OCI-M2 (cell line): ENCODE data around the gene CYP2A7.
"Not testable (repeated sequence)": the region's sequence is repeated elsewhere in the genome, so short reads cannot be mapped to it uniquely, and the experiment has no call there.

ENCODE experiments used
- DNase-seq: peaks from one replicate; lab custom pipeline; 2025; ENCODE audit not compliant: unreplicated experiment; lab: John Stamatoyannopoulos, UW

CYP2A7 gene, protein sequence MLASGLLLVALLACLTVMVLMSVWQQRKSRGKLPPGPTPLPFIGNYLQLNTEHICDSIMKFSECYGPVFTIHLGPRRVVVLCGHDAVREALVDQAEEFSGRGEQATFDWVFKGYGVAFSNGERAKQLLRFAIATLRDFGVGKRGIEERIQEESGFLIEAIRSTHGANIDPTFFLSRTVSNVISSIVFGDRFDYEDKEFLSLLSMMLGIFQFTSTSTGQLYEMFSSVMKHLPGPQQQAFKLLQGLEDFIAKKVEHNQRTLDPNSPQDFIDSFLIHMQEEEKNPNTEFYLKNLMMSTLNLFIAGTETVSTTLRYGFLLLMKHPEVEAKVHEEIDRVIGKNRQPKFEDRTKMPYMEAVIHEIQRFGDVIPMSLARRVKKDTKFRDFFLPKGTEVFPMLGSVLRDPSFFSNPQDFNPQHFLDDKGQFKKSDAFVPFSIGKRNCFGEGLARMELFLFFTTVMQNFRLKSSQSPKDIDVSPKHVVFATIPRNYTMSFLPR

DNA sequence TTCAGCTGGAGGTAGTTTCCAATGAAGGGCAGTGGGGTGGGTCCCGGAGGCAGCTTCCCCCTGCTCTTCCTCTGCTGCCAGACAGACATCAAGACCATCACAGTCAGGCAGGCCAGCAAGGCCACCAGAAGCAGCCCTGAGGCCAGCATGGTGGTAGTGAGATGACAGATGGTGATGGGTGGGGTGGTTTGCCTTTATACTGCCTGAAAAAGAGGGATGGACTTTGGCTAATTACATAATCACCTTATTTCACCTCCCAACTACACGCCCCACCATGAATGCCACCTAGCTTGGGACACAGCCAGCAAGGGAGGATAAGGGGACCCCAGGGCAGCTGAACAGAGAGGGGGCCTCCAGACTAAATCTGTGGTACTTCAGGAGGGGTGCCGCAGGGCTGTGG lies at the start of gene CYP2A7:
TSS of gene CYP2A7 (minus strand) at position 170 of the 400 bp plus-strand sequence. CDS start at position 149, 21 bp downstream.
- DNase-seq: not testable (repeated sequence)

DNA sequence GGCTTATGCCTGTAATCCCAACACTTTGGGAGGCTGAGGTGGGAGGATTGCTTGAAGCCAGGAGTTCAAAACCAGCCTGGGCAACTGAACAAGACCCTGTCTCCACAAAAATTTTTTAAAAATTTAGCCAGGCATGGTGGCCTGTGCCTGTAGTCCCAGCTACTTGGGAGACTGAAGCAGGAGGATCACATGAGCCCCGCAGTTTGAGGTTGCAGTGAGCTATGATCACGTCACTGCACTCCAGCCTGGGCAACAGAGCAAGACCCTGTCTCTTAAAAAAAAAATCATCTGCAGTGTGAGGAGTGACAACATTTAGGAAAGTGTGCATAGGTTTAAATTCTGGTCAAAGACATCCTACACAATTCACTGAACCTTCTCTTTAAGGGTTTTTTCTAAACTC lies 48.8 kb upstream of the CYP2A7 start:
- DNase-seq: not testable (repeated sequence)

DNA sequence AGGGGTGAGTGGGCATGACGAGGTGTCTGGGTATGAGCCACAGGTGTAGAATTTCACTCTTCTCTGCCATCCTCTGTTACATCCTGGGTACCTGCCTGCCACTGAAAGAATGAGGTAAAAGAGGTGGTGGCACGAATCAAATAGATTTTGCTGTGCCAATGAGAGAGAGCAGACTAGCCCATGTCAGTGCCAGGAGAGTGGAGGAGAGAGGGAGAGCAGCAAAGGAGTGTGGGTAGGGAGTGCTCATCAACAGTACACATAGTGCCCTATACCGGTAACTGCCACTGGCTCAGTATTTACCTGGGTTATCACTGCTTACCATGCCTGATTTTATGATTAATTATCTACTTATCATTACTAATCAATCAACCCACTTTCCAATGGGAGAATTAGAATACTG lies 47.9 kb upstream of the CYP2A7 start:
- DNase-seq: not testable (repeated sequence)

DNA sequence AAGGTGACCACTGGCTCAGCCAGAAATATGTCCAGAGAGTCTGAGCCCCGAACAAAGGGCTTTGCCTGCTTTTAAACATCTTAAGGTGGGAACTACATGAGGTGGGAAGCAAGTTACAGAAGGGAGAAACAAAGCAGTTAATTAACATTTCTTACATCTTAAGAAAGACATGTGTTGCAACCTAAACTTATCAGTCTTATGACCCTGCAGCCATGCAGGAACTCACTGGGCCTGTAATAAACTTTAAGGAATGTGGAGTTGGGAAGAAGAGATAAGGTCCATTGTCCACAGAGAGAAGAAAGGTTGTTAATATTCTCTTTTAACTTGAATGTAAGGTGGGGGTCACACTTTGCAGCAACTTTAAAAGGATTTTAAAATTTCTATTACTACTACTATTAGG lies 46.8 kb upstream of the CYP2A7 start:
- no peak for DNase-seq

DNA sequence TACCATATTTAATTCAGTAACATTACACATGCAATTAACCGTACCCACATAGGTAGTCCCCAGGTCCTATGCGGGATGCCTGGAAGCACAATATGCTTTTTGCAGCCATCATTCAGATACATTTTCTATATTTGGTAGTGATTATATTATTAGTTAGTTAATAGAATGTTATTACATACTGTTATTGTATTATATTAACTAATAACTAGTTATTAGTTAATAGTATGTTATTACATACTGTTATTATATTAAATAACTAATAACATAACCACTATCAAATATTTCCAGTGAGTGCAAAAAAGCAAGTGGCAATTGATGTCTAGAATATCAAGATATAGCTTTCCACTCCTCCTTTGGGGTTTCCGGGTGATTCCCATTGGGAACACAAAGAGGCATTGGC lies 45.5 kb upstream of the CYP2A7 start:
- DNase-seq: no peak

DNA sequence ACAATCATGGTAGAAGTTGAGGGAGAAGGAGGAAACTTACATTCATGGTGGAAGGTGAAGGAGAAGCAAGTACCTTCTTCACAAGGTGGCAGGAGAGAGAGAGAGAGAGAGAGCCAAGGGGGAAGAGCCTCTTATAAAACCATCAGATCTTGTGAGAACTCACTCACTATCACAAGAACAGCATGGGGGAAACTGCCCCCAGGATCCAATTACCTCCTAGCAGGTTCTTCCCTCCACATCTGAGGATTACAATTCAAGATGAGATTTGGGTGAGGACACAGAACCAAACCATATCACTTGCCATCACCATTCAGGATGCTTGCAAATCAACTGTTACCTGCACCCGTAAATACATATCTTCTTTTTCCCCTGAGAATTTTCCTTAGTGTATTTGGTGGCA lies 44.2 kb upstream of the CYP2A7 start:
- DNase-seq: not testable (repeated sequence)

DNA sequence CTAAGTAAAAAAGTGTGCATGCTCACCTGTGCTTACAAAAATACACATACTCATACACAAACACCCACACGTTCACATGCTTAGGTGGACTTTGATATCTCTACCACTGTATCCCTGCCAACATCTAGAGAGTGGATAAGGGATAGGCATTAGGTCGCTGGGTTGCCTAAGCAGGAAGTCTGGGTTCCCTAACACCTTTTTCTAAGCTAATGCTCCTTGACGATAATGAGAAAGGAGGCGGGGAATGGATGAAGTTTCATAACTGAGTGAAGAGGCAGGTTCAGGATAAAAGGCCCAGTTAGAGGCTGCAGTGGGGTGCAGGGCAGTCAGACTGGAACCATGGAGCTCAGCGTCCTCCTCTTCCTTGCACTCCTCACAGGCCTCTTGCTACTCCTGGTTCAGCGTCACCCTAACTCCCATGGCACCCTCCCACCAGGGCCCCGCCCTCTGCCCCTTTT lies 41.9 kb upstream of the CYP2A7 start:
- no peak for DNase-seq

DNA sequence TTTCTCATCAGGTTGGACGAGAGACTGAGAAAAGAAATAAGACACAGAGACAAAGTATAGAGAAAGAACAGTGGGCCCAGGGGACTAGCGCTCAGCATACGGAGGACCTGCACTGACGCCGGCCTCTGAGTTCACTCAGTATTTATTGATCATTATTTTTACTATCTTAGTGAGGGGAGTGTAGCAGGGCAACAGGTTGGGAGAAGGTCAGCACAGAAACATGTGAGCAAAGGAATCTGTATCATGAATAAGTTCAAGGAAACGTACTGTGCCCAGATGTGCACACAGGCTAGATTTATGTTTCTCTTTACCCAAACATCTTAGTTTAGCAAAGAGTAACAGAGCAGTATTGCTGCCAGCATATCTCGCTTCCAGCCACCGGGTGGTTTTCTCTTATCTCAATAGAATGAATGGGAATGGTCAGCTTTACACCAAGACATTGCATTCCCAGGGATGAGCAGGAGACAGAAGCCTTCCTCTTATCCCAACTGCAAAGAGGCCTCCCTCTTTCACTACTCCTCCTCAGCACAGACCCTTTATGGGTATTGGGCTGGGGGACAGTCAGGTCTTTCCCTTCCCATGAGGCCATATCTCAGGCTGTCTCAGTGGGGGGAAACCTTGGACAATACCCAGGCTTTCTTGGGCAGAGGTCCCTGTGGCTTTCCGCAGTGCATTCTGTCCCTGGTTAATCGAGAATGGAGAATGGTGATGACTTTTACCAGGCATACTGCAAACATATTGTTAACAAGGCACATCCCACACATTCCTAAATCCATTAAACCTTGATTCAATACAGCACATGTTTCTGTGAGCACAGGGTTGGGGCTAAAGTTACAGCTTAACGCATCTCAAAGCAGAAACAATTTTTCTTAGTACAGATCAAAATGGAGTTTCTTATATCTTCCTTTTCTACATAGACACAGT lies 40.5 kb upstream of the CYP2A7 start:
- not testable (repeated sequence) for DNase-seq

DNA sequence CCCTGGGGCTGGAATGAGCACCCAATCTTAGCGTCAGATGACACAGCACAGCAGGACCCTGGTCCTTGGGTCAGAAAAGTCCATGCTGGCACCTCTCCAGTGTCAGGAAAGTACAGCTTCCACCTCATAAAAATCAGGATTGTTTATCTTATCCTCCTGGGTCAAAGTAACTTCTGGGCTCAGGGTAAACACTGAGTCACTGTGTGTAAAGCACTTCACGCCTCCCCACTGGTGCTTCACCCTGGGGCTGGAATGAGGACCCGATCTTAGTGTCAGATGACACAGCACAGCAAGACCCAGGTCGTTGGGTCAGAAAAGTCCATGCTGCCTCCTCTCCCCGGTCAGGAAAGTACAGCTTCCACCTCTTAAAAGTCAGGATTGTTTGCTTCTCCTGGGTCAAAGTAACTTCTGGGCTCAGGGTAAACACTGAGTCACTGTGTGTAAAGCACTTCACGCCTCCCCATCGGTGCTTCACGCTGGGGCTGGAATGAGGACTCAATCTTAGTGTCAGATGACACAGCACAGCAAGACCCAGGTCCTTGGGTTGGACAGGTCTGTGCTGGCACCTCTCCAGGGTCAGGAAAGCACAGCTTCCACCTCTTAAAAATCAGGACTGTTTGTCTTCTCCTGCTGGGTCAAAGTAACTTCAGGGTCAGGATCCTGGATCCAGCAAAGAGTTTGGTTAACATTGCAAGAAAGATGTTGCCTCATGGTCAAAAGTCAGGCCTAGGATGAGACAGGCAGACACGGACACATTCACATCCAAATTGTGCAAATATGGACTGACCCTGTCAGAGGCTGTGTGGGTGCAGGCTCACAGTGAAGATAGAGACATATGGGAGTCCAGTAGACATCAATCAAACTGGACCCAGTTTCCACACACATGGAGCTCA lies 39.2 kb upstream of the CYP2A7 start:
- DNase-seq: no peak

DNA sequence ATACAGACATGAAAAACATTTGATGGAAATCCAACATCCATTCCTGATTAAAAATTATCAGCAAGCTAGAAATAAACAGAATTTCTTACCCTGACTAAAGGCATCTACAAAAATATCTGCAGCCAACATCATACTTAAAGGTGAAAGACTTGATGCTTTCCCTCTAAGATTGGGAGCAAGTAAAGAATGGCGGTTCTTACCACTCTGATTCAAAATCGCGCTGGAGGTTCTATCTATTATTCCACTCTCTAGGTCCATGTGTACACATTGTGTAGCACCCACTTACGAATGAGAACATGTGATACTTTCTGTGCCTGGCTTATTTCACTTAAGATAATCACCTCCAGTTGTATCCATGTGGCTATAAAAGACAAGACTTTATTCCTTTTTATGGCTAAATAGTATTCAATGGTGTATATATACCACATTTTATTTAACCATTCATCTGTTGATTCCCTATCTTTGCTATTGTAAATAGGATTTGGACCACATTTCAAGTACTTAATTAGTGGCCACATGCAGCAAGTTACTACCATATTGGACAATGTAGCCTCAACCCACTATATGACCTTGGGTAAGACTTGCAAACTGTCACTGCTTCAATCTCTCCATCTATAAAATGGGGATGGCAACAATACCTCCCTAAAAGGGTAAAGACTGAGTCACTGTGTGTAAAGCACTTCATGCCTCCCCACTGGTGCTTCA lies 38.4 kb upstream of the CYP2A7 start:
- no peak for DNase-seq

DNA sequence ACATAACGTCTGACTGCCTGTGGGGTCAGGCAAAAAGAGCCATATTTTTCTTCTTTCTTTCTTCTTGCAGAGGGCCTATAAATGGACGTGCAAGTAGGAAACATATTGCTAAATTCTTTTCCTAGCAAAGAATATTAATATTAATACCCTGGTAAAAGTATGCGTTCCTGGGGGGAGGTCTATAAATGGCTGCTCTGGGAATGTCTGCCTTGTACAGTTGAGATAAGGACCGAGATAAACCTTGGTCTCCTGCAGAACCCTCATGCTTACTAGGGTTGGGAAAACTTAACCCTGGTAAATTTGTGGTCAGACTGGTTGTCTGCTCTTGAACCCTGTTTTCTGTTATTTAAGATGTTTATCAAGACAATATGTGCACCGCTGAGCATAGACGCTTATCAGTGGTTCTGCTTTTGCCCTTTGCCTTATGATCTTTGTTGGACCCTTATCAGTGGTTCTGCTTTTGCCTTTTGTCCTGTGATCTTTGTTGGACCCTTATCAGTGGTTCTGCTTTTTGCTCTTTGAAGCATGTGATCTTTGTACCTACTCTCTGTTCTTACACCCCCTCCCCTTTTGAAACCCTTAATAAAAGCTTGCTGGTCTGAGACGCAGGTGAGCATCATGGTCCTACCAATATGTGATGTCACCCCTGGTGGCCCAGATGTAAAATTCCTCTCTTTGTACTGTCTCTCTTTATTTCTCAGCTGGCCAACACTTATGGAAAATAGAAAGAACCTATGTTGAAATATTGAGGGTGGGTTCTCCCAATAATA lies 37.7 kb upstream of the CYP2A7 start:
- not testable (repeated sequence) for DNase-seq

DNA sequence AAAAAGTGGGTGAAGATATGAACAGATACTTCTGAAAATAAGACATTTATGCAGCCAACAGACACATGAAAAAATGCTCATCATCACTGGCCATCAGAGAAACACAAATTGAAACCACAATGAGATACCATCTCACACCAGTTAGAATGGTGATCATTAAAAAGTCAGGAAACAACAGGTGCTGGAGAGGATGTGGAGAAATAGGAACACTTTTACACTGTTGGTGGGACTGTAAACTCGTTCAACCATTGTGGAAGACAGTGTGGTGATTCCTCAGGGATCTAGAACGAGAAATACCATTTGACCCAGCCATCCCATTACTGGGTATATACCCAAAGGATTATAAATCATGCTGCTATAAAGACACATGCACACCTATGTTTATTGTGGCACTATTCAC lies 36.3 kb upstream of the CYP2A7 start:
- not testable (repeated sequence) for DNase-seq

DNA sequence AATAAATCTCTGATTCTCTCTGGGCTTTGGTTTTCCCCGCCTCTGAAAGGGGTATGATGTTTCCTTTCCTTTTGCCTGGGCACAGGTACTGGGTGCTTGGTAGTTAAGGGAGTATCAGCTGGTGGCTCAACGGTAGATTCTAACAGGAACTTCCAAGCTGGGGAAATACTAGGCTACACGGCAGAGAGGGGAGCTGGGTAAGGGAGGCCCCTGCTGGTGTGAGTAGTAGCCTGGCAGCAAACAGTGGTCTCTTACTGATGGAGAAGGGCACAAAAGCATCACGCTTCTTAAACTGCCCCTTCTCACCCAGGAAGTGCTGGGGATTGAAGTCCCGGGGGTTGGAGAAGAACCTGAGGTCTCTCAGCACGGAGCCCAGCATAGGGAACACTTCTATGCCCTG lies 26.9 kb upstream of the CYP2A7 start:
- DNase-seq: no peak

DNA sequence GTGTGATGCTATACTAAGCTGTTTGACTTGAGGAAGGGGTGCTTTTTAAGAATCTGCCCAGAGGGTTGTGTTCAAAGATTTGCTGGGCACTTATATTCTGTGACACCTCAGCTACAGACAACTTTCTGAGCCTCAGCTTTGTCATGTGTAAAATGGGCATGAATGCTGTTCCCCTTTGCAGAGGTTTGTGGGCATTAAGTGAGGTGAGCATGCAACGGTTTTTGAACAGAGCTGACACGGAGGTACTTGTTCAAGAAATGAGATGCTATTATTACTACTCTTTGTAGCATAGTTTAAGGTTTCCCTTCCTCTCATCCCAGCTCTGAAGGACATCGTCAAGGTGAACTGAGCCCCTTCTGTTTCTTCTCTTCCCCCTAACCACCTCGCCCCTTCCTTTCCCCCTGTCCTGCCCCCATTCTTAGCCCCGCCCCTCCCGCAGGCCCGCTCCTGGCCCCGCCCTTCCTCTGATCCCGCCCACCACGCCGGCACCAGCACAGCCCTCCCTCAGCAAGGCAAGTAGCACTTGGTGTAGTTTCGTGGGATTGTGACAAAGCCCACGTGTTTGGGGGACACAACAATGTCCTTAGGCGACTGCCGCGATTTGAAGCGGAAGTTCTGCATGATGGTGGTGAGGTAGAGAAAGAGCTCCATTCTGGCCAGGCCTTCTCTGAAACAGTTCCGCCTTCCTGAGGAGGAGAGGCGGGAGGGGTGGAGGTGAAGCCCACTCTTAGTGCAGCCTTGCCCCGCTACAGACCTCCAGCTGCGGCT lies 26.1 kb upstream of the CYP2A7 start:
- no peak for DNase-seq

DNA sequence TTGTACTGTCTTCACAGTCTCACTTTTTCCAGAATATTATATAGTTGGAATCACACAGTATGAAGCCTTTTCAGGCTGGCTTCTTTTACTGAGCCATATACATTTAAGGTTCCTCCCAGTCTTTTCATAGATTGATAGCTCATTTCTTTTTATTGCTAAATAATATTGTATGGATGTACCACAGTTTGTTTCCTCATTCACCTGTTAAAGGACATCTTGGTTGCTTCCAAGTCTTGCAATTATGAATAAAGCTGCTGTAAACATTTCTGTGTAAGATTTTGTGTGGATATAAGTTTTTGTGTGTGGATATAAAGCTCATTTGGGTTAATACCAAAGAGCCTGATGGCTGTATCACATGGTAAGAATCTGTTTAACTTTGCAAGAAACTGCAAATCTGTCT lies 24.5 kb upstream of the CYP2A7 start:
- DNase-seq: no peak

DNA sequence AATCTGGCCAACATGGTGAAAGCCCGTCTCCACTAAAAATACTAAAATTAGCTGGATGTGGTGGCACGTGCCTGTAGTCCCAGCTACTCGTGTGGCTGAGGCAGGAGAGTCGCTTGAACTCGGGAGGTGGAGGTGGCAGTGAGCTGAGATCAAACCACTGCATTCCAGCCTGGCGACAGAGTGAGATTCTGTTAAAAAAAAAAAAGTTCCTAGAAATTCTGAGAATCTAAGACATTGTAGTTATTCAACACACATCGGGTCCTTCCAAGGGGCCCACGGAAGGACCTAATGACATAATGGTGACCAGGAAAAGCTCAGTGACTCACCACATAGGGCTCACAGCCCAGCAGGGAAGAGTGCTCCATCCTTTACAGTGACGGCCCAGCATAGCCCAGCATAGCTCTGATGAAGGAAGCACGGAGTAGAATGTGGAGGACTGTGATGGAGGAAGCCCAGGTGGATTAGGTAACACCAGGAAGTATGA lies 22.7 kb upstream of the CYP2A7 start:
- not testable (repeated sequence) for DNase-seq

DNA sequence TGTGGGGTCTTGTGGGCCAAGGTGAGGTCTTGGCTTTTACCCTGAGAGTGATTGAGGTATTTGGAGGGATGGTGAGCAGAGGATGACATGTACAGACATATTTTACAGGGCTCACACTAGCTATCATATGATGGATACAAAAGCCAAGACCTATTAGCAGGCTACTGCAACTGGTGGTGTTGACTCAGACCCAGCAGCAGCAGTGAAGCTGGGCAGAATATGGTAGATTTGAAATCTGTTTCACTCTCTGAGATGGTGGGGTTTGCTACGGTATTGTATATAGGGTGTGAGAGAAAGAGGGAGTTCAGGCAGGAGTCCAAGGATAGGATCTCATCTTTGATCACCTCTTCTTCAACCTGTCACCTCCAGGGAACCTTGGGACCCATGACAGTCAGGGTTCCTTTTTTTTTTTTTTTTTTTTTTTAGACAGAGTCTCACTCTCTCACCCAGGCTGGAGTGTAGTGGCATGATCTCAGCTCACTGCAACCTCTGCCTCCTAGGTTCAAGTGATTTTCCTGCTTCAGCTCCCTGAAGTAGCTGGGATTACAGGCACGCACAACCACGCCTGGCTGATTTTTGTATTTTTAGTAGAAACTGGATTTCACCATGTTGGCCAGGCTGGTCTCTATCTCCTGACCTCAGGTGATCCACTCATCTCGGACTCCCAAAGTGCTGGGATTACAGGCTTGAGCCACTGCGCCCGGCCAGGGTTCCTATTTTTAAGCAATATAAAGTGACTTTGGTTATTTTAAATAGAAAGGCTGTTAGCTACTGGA lies 20.1 kb upstream of the CYP2A7 start:
- not testable (repeated sequence) for DNase-seq

DNA sequence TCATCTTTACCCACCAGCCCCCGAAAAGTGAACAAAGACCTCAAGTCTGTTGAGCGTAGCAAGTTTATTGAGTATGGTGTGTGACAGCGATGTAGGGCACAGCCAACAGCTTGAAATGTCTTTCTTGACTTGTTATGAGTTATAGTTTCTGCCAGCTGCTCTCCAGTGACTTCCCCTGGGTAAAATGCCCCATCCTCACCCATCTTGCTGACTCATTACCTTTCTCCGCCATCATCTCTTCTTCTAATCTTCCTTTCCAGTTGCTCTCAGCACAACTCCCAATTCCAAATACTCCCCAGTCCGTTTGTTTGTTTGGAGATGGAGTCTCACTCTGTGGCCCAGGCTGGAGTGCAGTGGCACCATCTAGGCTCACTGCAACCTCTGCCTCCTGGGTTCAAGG lies 18.5 kb upstream of the CYP2A7 start:
- DNase-seq: not testable (repeated sequence)
